GM12874 (cell line): Measurements from ENCODE around the gene KBTBD7.

Experiments used
- CTCF ChIP-seq: IDR thresholded peaks from 2 replicates; pipeline ENCODE4 v1.5.1; 2011; ENCODE audit warnings: low read depth, mild to moderate bottlenecking, control low read depth, low read length, moderate library complexity; ENCODE audit not compliant: insufficient read depth

Gene KBTBD7, protein sequence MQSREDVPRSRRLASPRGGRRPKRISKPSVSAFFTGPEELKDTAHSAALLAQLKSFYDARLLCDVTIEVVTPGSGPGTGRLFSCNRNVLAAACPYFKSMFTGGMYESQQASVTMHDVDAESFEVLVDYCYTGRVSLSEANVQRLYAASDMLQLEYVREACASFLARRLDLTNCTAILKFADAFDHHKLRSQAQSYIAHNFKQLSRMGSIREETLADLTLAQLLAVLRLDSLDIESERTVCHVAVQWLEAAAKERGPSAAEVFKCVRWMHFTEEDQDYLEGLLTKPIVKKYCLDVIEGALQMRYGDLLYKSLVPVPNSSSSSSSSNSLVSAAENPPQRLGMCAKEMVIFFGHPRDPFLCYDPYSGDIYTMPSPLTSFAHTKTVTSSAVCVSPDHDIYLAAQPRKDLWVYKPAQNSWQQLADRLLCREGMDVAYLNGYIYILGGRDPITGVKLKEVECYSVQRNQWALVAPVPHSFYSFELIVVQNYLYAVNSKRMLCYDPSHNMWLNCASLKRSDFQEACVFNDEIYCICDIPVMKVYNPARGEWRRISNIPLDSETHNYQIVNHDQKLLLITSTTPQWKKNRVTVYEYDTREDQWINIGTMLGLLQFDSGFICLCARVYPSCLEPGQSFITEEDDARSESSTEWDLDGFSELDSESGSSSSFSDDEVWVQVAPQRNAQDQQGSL

DNA sequence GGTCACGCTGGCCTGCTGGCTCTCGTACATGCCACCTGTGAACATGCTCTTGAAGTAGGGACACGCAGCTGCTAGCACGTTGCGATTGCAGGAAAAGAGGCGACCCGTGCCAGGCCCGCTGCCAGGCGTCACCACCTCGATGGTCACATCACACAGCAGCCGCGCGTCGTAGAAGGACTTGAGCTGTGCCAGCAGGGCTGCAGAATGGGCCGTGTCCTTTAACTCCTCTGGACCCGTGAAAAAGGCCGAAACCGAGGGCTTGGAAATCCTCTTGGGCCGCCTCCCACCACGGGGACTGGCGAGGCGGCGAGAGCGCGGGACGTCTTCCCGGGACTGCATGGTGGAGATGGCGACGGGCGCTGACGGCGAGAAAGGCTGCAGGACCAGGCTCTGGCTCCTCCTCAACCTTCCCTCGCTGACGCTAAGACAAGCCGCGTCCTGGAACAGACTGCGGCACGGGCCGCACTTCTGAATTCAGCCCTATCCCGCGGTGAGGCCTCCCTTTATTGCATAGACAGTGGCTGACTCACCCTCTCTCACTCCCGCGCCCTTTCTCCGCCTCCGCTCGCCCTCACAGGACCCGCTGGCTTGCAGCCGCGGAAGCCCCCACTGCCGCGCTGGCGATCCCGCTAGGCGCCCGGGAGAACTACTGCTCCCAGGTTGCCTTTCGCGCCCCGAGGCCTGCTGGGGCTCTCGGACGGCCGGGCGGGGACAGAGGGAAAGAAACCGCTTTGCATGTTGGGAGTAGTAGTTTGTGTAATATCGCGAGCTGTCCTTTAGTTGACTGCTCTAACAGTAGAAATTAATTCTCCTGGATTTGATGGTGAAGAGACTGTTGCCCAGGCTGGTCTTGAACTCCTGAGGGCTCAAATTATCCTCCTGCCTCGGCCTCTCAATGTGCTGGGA lies at the start of gene KBTBD7:
Gene KBTBD7, minus strand, starts transcription at position 651 of the 906 bp plus-strand sequence. Its CDS starts 312 bp downstream, at position 339.
- no peak for TF ChIP-seq CTCF

- TF ChIP-seq CTCF, result no peak
These were observed 47.3 kb upstream of the KBTBD7 start for GRCh38 chr13:41241626-41242025.

DNA sequence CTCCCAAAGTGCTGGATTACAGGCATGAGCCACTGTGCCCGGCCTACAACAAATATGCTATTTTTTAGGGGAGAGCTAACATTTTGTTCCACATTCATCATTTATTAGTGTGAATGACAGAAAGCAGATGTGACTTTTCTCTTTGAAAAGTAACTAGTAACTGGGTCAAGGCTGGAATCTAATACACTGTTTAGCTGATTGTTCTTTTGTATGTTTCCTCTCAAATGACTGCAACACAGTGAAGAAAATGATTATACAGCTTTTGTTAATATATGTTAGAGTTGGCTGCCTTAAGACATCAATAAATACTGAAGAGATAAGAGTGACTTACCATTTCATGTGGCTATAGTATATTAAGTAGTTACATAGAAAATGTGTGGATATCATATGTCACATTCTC lies 42.0 kb upstream of the KBTBD7 start:
- no peak for TF ChIP-seq CTCF

GRCh38 chr13:41232578-41233480 lies 38.5 kb upstream of the KBTBD7 start:
- TF ChIP-seq CTCF, result no peak

DNA sequence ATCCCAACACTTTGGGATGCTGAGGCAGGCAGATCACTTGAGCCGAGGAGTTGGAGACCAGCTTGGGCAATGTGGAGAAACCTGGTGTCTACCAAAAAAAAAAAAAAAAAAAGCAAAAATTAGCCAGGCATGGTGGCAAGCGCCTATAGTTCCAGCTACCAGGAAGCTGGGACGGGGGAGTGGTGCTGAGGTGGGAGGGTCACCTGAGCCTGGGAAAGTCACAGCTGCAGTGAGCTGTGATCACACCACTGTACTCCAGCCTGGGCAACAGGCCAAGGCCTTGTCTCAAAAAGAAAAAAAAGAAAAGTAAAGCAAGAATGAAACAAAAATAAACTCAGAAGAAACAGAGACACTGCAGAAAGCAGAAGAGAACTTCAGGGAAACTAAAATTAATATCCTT lies 37.4 kb upstream of the KBTBD7 start:
- no peak for TF ChIP-seq CTCF

GRCh38 chr13:41231025-41231677 lies 36.8 kb upstream of the KBTBD7 start:
- TF ChIP-seq CTCF, result no peak
